NCI-H2227 (cell line): ENCODE data around the gene RIPK3.

Experiments
- DNase-seq: peaks from one replicate; lab custom pipeline; 2025; ENCODE audit not compliant: unreplicated experiment; lab: John Stamatoyannopoulos, UW

Gene RIPK3

GRCh38 chr14:24324024-24324423 is 15.8 kb downstream of the RIPK3 start:
- no peak for DNase-seq

GRCh38 chr14:24323341-24323740 is 16.4 kb downstream of the RIPK3 start:
- DNase-seq = no peak

DNA sequence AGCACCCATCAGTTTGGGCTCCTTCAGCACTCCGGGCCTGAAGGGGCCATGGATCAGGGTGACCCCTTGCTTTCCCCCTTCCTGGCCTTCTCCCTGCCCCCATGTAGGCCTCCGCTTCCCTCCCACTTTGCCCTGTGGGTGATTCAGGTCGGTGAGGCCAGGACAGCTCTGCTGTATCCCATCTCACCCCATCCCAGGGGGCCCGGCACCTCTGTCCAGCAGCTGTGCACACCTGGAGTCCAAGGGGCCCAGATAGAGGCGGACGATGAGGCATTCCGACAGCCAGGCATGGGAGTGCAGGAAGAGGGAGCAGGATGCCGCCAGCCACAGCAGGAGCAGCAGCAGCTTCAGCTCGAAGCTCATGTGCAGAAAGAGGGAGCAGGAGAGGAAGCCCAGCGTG is 17.1 kb downstream of the RIPK3 start:
- no peak for DNase-seq

DNA sequence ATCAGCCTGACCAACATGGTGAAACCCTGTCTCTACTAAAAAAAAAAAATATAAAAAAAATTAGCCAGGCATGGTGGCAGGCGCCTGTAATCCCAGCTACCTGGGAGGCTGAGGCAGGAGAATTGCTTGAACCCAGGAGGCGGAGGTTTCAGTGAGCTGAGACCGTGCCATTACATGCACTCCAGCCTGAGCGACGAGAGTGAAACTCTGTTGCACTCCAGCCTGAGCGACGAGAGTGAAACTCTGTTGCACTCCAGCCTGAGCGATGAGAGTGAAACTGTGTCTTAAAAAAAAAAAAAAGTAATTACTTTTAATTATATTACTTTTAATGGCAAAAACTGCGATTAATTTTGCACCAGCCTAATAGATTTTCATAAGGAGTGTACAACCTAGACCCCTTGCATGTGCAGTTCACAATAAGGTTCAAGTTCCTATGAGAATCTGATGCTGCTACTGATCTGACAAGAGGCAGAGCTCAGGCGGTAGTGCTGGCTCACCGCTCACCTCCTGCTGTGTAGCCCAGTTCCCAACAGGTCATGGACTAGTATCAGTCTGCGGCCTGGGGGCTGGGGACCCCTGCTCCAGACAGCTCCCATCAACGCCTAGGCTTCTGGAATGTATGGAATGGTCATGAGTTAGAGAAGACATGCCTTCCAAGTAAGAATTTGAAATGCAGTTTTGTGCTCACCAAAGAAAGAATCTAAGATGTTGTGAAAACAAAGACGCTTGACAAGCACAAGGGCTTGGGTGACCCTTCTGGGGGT is 18.4 kb downstream of the RIPK3 start:
- no peak for DNase-seq

- no peak for DNase-seq
Measured at GRCh38 chr14:24317141-24317928, 22.5 kb downstream of the RIPK3 start.

GRCh38 chr14:24316597-24316950 is 23.2 kb downstream of the RIPK3 start:
- DNase-seq = no peak

- DNase-seq = no peak
Measured at GRCh38 chr14:24315807-24316596, 23.8 kb downstream of the RIPK3 start.

GRCh38 chr14:24315243-24315806 is 24.5 kb downstream of the RIPK3 start:
- DNase-seq = no peak

GRCh38 chr14:24314377-24315193 is 25.2 kb downstream of the RIPK3 start:
- no peak for DNase-seq

DNA sequence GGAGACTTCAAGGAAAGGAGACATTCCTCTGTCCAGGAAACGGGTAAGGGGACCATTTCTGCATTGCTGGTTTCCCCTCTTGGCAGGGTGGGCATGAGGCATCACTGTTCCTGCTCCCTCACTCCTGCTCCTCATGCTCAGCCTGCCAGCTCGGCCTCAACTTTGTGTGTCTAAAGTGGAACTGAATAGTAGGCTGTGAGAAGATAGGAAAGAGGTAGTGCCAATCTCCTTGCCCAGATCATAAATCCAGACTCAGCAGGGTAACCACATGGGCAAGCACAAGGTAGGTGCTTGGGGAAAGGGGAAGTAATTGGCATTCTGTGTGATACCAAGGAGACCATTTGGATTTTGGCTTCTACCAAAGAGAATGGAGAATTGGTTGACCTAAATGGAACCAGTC is 25.9 kb downstream of the RIPK3 start:
- DNase-seq = no peak

- no peak for DNase-seq
Measured at GRCh38 chr14:24312736-24313507, 26.9 kb downstream of the RIPK3 start.

GRCh38 chr14:24311837-24312615 is 27.8 kb downstream of the RIPK3 start:
- DNase-seq = no peak

- DNase-seq = no peak
Measured at GRCh38 chr14:24310646-24311604, 28.9 kb downstream of the RIPK3 start, which contains the start of gene LTB4R. Gene LTB4R, plus strand, starts transcription at chr14:24311502. Its CDS starts 4,150 bp downstream, at chr14:24315652.

DNA sequence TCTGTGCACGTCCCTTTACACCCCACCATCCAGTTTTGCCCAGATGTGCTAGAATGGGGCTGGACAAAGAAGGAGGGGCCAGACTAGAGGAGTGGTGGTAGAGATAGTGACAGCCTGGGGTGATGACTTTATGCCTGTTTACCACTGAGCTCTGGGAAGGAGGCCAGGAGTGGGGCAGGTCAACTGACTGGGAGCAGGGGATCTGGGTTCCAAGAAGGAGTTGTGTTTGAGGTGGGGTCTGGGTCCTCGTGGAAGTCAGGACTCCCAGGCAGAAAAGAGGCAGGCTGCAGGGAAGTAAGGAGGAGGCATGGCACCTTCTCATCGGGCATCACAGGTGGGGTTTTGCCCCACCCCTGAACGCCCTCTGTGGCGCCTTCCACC is 29.5 kb downstream of the RIPK3 start:
- DNase-seq = no peak

GRCh38 chr14:24309538-24310264 is 30.1 kb downstream of the RIPK3 start, which contains the start of gene LTB4R2:
Gene LTB4R2, plus strand, starts transcription at chr14:24310140. Its CDS starts 525 bp downstream, at chr14:24310665.
- no peak for DNase-seq

DNA sequence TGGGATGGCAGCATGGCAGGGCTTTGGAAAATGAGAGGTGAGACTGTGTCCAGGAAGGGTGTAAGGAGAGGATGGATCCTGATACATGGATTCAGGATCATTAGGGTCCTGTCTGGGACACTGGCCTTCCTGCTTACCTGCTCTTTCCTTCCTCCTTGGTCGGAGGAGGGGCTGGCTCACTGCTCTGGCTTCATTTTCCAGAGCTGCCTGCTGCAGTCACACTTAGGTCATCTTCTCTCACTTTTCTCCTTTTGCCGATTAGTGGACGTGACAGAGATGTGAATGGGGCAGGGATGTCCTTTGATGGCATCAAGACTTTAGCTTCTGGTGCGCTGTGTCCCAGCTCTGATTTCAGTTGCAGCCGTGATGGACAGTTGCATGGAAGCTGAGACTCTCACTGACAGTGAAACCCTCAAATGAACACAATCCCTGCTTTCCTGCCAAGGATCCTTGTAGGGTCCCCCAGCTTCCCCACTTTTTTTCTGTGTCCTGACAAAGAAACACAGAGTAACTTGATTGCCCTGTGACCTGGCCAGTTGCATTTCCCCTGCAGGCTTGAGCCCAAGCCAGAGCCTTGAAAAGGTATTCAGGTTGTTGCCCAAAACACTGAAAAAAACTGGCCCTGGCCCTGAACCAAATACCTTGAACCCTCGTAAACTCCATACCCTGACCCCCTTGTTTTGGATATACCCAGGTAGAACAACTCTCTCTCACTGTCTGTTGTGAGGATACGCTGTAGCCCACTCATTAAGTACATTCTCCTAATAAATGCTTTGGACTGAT is 31.3 kb downstream of the RIPK3 start:
- DNase-seq = no peak
